Caco-2 (cell line): ENCODE results near the gene VWA7. TPM values are rescaled to one million over a fixed set of nuclear protein-coding genes. Genes with fewer than 3 reads are reported as not detected.

Experiments used
- BruUV-seq: library from RNA; stranded (reverse); fragments of 400-500 nt; replicated peaks from 2 replicates; lab custom pipeline; 2021; lab: Mats Ljungman, UMichigan
- CTCF ChIA-PET: fragments of 300-600 bp; sonication (Branson Sonifier 250); formaldehyde crosslinking; loops from one replicate; lab custom pipeline; 2022; ENCODE audit warnings: antibody characterized with exemption; lab: Charles Lee
- POLR2A ChIA-PET: fragments of 300-600 bp; sonication (Branson Sonifier 250); formaldehyde crosslinking; loops from one replicate; lab custom pipeline; 2022; ENCODE audit warnings: antibody characterized with exemption; lab: Charles Lee
- DNase-seq, 2 experiments: peaks; one replicate each; pipeline versions ENCODE4 v3.0.0 to v3.0.0-alpha.2; 2020 to 2022
- H3K27me3 ChIP-seq: replicated peaks from 2 replicates; pipeline ENCODE4 v1.6.0; 2011; ENCODE audit warnings: low read length; ENCODE audit not compliant: control insufficient read depth, insufficient read depth
- H3K36me3 ChIP-seq: 2 replicates; pipeline ENCODE4 v1.5.1; 2011; ENCODE audit warnings: low read length; ENCODE audit not compliant: control insufficient read depth, insufficient read depth
- H3K4me1 ChIP-seq: fragments of 250-450 bp; sonication (Bioruptor Pico); 2 replicates; pipeline ENCODE4 v1.5.1; 2020; ENCODE audit warnings: mild to moderate bottlenecking
- H3K4me3 ChIP-seq: 2 replicates; pipeline ENCODE4 v1.5.1; 2011; ENCODE audit warnings: low read depth, mild to moderate bottlenecking, control low read depth, low read length
- H3K9me3 ChIP-seq: fragments of 250-450 bp; sonication (Bioruptor Pico); 2 replicates; pipeline ENCODE4 v1.5.1; 2020; ENCODE audit warnings: mild to moderate bottlenecking, moderate library complexity
- H3K27ac Mint-ChIP-seq: one replicate; pipeline ENCODE4 v1.8.0; 2022; ENCODE audit warnings: mixed read lengths; ENCODE audit not compliant: unreplicated experiment
- H3K27me3 Mint-ChIP-seq: one replicate; pipeline ENCODE4 v1.8.0; 2022; ENCODE audit warnings: mixed read lengths; ENCODE audit not compliant: insufficient read depth, unreplicated experiment
- H3K36me3 Mint-ChIP-seq: one replicate; pipeline ENCODE4 v1.8.0; 2022; ENCODE audit warnings: mild to moderate bottlenecking, mixed read lengths; ENCODE audit not compliant: insufficient read depth, unreplicated experiment
- H3K4me1 Mint-ChIP-seq: one replicate; pipeline ENCODE4 v1.8.0; 2022; ENCODE audit warnings: low read depth, mixed read lengths; ENCODE audit not compliant: unreplicated experiment
- H3K4me3 Mint-ChIP-seq: one replicate; pipeline ENCODE4 v1.8.0; 2022; ENCODE audit warnings: mild to moderate bottlenecking, moderate library complexity, mixed read lengths; ENCODE audit not compliant: unreplicated experiment
- H3K9me3 Mint-ChIP-seq: one replicate; pipeline ENCODE4 v1.8.0; 2022; ENCODE audit warnings: mixed read lengths; ENCODE audit not compliant: unreplicated experiment
- CTCF ChIP-seq, 2 experiments: fragments of 200-600 bp in 1 of 2; IDR thresholded peaks; 1 replicate in 1 of 2; 2 replicates in 1 of 2; pipeline versions ENCODE4 v1.5.1 to v1.8.0; 2011 to 2022; ENCODE audit warnings: antibody characterized with exemption in 1 of 2, control low read depth in 1 of 2, inconsistent platforms in 1 of 2, low read depth in 1 of 2, low read length in 1 of 2, mild to moderate bottlenecking in 1 of 2, moderate library complexity in 1 of 2; ENCODE audit not compliant: insufficient read depth in 1 of 2, severe bottlenecking in 1 of 2, unreplicated experiment in 1 of 2
- intact Hi-C: fragments of 100-400 bp; cut with micrococcal nuclease; formaldehyde crosslinking; loops from one replicate; pipeline ENCODE4 v1.10.0; 2022; ENCODE audit not compliant: unreplicated experiment
- total RNA-seq: library from RNA; stranded (reverse); gene quantifications from 2 replicates; pipeline ENCODE4 v1.2.3, GENCODE V29; 2022

Gene VWA7
- total RNA-seq, 1 experiment from 2014 or later: 0.61 TPM

- Mint-ChIP-seq H3K9me3 (no peaks in the 10 kb centered on the region), H3K4me1 (peaks cover 21% of the 10 kb centered on the region), H3K36me3 (peaks cover 53% of the 10 kb centered on the region), H3K4me3 (no peak overlapping the region), H3K27me3 (no peaks in the 10 kb centered on the region), H3K27ac (no peak overlapping the region)
- no peak for DNase-seq
- no peak overlapping the region for H3K4me3 ChIP-seq
- BruUV-seq: no TSS peak
- ChIA-PET POLR2A (no interaction called here), CTCF (no interaction called here)
- 0 out of 2 replicates have a peak, but pooled peaks cover 3% of the 10 kb centered on the region for H3K4me1 ChIP-seq
- no peaks in the 10 kb centered on the region for H3K36me3 ChIP-seq
- intact Hi-C loops: no loop called here
- H3K9me3 ChIP-seq: no peaks in the 10 kb centered on the region
- TF ChIP-seq CTCF (IDR thresholded peaks at IDR 0.05; ENCODE audit: insufficient read depth in 1 of 2, low read depth in 1 of 2, low read length in 1 of 2, severe bottlenecking in 1 of 2, unreplicated experiment in 1 of 2): no peak
- no peaks in the 10 kb centered on the region for H3K27me3 ChIP-seq
Observed at GRCh38 chr6:31792761-31793171, 15.6 kb upstream of the VWA7 start.

- ChIA-PET CTCF (interaction anchor here (1.1 to 1.4 kb wide), 2 partner anchors 17 to 62 kb away, joined by 3 to 4 read pairs; no protein-coding TSS in a partner anchor), POLR2A (no interaction called here)
- H3K36me3 ChIP-seq: no peaks in the 10 kb centered on the region
- Mint-ChIP-seq H3K9me3 (no peaks in the 10 kb centered on the region), H3K36me3 (peaks cover 56% of the 10 kb centered on the region), H3K4me3 (no peak overlapping the region), H3K4me1 (peaks cover 21% of the 10 kb centered on the region), H3K27ac (no peak overlapping the region), H3K27me3 (no peaks in the 10 kb centered on the region)
- BruUV-seq: no TSS peak
- intact Hi-C loops: no loop called here
- H3K27me3 ChIP-seq: no peaks in the 10 kb centered on the region
- H3K4me1 ChIP-seq: 0 out of 2 replicates have a peak, but pooled peaks cover 3% of the 10 kb centered on the region
- H3K4me3 ChIP-seq: no peak overlapping the region
- TF ChIP-seq CTCF (IDR thresholded peaks at IDR 0.05; ENCODE audit: insufficient read depth in 1 of 2, low read depth in 1 of 2, low read length in 1 of 2, severe bottlenecking in 1 of 2, unreplicated experiment in 1 of 2): no peak
- no peaks in the 10 kb centered on the region for H3K9me3 ChIP-seq
- no peak for DNase-seq
Observed at GRCh38 chr6:31792090-31792374, 14.9 kb upstream of the VWA7 start.

GRCh38 chr6:31791324-31792089 lies 14.4 kb upstream of the VWA7 start:
- peak overlapping the region; percentile 27 for H3K27ac Mint-ChIP-seq
- ChIA-PET CTCF (interaction anchor here (0.6 to 1.4 kb wide), 9 partner anchors 16 to 99 kb away, joined by 3 to 9 read pairs (median 3); partner anchors contain the start of genes CLIC1 and MSH5), POLR2A (interaction anchor here (1.0 kb wide), 1 partner anchor 36 kb away, joined by 6 read pairs; the partner anchor contains the start of gene HSPA1B)
- H3K27me3 Mint-ChIP-seq: no peaks in the 10 kb centered on the region
- Histone ChIP-seq H3K4me1 (0 out of 2 replicates have a peak, but pooled peaks cover 3% of the 10 kb centered on the region), H3K4me3 (no peak overlapping the region), H3K36me3 (no peaks in the 10 kb centered on the region), H3K27me3 (no peaks in the 10 kb centered on the region), H3K9me3 (no peaks in the 10 kb centered on the region)
- H3K4me3 Mint-ChIP-seq: peak overlapping the region; percentile 42
- DNase-seq: peak in 1 of 2 experiments; percentile 66
- no TSS peak for BruUV-seq
- H3K9me3 Mint-ChIP-seq: no peaks in the 10 kb centered on the region
- intact Hi-C loops: loop anchor here (1.0 kb wide), 1 partner anchor 14 kb away; the partner anchor contains the start of gene VWA7
- H3K4me1 Mint-ChIP-seq: peaks cover 21% of the 10 kb centered on the region
- peak; percentile 57 to 68 for TF ChIP-seq CTCF (IDR thresholded peaks at IDR 0.05; ENCODE audit: insufficient read depth in 1 of 2, low read depth in 1 of 2, low read length in 1 of 2, severe bottlenecking in 1 of 2, unreplicated experiment in 1 of 2)
- peaks cover 60% of the 10 kb centered on the region for H3K36me3 Mint-ChIP-seq
